ENCODE measurements around the gene TNFAIP2.

TNFAIP2 gene

DNA sequence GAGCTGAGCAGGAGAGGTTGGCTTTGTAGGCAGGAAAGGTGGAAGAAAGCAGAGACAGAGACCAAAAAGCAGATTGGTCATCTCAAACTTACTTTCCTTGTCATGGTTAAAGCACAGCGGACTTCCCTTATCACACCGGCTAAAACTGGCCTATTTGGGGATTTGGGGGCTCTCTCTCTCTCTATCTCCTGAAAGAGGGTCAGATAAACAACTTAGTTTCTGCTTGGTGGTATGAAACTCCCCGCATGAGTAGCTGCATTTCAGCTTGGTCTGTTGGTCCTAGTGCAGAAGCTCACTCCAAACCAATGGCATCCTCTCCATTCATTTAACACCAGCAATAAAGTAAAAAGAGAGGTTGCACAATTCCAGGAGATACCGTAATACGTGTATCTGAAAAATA lies 57.1 kb downstream of the TNFAIP2 start:
- H3K9me2 ChIP-seq (replicated peaks; ENCODE audit: insufficient read depth, low read length), result no peaks in the 10 kb centered on the region
- H3K79me2 ChIP-seq (ENCODE audit: insufficient read depth, low read length), result no peaks in the 10 kb centered on the region
- H4K20me1 ChIP-seq (ENCODE audit: low read depth, low read length), result no peaks in the 10 kb centered on the region; the same call in 1 of the 2 replicates
- no peaks in the 10 kb centered on the region for H3K36me3 ChIP-seq (ENCODE audit: low read length)
- H3K9ac ChIP-seq (ENCODE audit: low read length), result no peak overlapping the region
- no peak overlapping the region for H3K4me2 ChIP-seq (ENCODE audit: low read depth, low read length, poor library complexity, severe bottlenecking)
- no peak overlapping the region for H3K4me3 ChIP-seq (ENCODE audit: insufficient read depth, low read length, poor library complexity, severe bottlenecking)
- no peaks in the 10 kb centered on the region for H3F3A ChIP-seq (ENCODE audit: insufficient read depth)
- no peaks in the 10 kb centered on the region for H3K27me3 ChIP-seq (ENCODE audit: low read length)
- H3K27ac ChIP-seq (ENCODE audit: low read depth, low read length), result no peak overlapping the region
- no peaks in the 10 kb centered on the region for H3K9me3 ChIP-seq (ENCODE audit: insufficient read depth, low read length)
- no peak for TF ChIP-seq EZH2phosphoT487 (conservative IDR thresholded peaks at IDR 0.05; ENCODE audit: low read length)
- TF ChIP-seq, protein P1, sequence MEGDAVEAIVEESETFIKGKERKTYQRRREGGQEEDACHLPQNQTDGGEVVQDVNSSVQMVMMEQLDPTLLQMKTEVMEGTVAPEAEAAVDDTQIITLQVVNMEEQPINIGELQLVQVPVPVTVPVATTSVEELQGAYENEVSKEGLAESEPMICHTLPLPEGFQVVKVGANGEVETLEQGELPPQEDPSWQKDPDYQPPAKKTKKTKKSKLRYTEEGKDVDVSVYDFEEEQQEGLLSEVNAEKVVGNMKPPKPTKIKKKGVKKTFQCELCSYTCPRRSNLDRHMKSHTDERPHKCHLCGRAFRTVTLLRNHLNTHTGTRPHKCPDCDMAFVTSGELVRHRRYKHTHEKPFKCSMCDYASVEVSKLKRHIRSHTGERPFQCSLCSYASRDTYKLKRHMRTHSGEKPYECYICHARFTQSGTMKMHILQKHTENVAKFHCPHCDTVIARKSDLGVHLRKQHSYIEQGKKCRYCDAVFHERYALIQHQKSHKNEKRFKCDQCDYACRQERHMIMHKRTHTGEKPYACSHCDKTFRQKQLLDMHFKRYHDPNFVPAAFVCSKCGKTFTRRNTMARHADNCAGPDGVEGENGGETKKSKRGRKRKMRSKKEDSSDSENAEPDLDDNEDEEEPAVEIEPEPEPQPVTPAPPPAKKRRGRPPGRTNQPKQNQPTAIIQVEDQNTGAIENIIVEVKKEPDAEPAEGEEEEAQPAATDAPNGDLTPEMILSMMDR (IDR thresholded peaks at IDR 0.05; ENCODE audit: insufficient read depth, low read length, poor library complexity, severe bottlenecking), result no peak
- H2AFZ ChIP-seq (ENCODE audit: low read depth, low read length, severe bottlenecking), result no peak overlapping the region

DNA sequence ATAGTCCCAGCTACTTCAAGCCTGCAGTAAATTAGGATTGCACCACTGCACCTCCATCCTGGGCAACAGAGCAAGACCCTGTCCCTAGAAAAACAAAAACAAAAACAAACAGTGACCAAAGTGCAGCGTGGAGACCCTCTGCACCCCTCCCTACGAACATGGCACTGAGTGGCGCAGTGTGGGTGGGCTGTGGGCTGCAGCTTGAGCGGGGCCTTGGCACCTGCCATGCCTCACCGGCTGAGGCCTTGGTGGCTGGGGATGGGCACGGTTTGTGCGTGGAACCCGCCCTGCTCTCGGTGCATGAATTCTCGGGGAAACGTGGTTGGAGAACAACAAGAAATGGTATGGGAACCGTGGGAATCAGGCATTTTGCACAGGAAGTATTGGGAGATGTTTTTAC lies 60.8 kb downstream of the TNFAIP2 start:
- Histone ChIP-seq H3K27ac (ENCODE audit: low read depth, low read length) (no peak overlapping the region), H3K27me3 (ENCODE audit: low read length) (no peaks in the 10 kb centered on the region), H3K9me3 (ENCODE audit: insufficient read depth, low read length) (no peaks in the 10 kb centered on the region), H3K9me2 (replicated peaks; ENCODE audit: insufficient read depth, low read length) (no peaks in the 10 kb centered on the region), H4K20me1 (ENCODE audit: low read depth, low read length) (no peaks in the 10 kb centered on the region; the same call in 1 of the 2 replicates), H3K4me3 (ENCODE audit: insufficient read depth, low read length, poor library complexity, severe bottlenecking) (no peak overlapping the region), H3K9ac (ENCODE audit: low read length) (no peak overlapping the region), H3K36me3 (ENCODE audit: low read length) (no peaks in the 10 kb centered on the region), H3F3A (ENCODE audit: insufficient read depth) (no peaks in the 10 kb centered on the region), H3K4me2 (ENCODE audit: low read depth, low read length, poor library complexity, severe bottlenecking) (no peak overlapping the region), H2AFZ (ENCODE audit: low read depth, low read length, severe bottlenecking) (no peak overlapping the region), H3K79me2 (ENCODE audit: insufficient read depth, low read length) (no peaks in the 10 kb centered on the region)
- TF ChIP-seq, protein P1 (IDR thresholded peaks at IDR 0.05; ENCODE audit: insufficient read depth, low read length, poor library complexity, severe bottlenecking), result no peak
- no peak for TF ChIP-seq EZH2phosphoT487 (conservative IDR thresholded peaks at IDR 0.05; ENCODE audit: low read length)

DNA sequence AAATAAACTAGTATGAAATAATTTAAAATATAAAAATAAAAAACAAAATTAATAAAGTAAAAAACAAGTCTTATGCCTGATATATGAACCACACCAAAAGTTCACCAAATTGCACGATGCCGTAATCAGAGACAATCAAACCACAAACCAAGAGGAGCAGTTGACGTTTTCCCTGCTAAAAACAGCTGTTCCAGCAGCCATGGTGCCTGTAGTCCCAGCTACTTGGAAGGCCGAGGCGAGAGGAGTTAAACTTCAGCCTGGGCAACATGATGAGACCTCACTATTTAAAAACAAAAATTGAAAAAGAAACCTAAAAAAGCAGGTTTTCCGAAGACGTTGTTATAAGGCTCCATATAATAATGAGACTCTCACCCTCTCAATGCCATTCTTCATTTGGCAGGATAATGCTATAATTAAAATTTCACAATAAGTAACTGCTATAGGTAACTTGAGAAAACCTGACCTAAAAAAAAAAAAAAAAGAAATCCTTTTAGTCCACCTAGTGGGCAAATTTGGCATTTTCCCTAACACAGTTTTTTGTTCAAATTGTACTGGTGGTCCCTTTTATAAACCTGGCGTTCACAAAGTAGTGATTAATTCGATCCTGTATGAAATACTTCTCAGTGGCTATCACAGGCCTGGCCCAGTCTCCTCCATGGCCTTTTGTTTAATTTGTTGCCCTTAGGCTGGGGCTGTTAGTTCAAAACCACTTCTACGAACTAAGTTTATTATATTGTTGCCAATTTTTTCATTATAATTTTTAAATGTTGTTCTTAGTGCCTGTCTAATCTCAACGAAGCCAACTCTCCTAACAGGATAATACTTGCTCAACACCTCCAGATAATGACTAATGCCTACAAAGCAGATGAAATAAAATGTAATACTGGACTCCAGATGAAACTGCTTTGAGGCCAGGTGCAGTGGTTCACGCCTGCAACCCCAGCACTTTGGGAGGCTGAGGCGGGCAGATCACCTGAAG lies 62.1 kb downstream of the TNFAIP2 start:
- no peak overlapping the region for H3K27ac ChIP-seq (ENCODE audit: low read depth, low read length)

More for the DNA sequence above, 62.1 kb downstream of the TNFAIP2 start:
- Histone ChIP-seq H3K9me2 (replicated peaks; ENCODE audit: insufficient read depth, low read length) (no peaks in the 10 kb centered on the region), H3K36me3 (ENCODE audit: low read length) (no peaks in the 10 kb centered on the region), H3K27me3 (ENCODE audit: low read length) (no peaks in the 10 kb centered on the region), H3K4me2 (ENCODE audit: low read depth, low read length, poor library complexity, severe bottlenecking) (no peak overlapping the region), H4K20me1 (ENCODE audit: low read depth, low read length) (no peaks in the 10 kb centered on the region; the same call in 1 of the 2 replicates), H3K4me3 (ENCODE audit: insufficient read depth, low read length, poor library complexity, severe bottlenecking) (no peak overlapping the region), H2AFZ (ENCODE audit: low read depth, low read length, severe bottlenecking) (no peak overlapping the region), H3F3A (ENCODE audit: insufficient read depth) (no peaks in the 10 kb centered on the region), H3K9ac (ENCODE audit: low read length) (no peak overlapping the region), H3K79me2 (ENCODE audit: insufficient read depth, low read length) (no peaks in the 10 kb centered on the region), H3K9me3 (ENCODE audit: insufficient read depth, low read length) (no peaks in the 10 kb centered on the region)
- TF ChIP-seq, protein P1 (IDR thresholded peaks at IDR 0.05; ENCODE audit: insufficient read depth, low read length, poor library complexity, severe bottlenecking), result peak; percentile 58
- no peak for TF ChIP-seq EZH2phosphoT487 (conservative IDR thresholded peaks at IDR 0.05; ENCODE audit: low read length)

Data from SU-DHL-6 (cell line).